Ureter (tissue), 1 donor: Measurements from ENCODE around the gene IL21R. TPM values are rescaled to one million over a fixed set of nuclear protein-coding genes. Genes with fewer than 3 reads are reported as not detected.
"Not testable (repeated sequence)": the region's sequence is repeated elsewhere in the genome, so short reads cannot be mapped to it uniquely, and the experiment has no call there.

Experiments used
- DNase-seq: peaks from one replicate; pipeline ENCODE4 v3.0.0-alpha.2; 2020; ENCODE audit warnings: low spot score
- total RNA-seq: library from RNA; stranded (reverse); gene quantifications from one replicate; pipeline ENCODE4 v1.2.4, GENCODE V29; 2023
- donor health status: DM: yes; HTN: yes; CAD: no.

IL21R gene
- total RNA-seq, 1 donor from 2014 or later, result 0.60 TPM

GRCh38 chr16:27374804-27375425, 27.1 kb upstream of the IL21R start:
- DNase-seq, result peak; percentile 78

DNA sequence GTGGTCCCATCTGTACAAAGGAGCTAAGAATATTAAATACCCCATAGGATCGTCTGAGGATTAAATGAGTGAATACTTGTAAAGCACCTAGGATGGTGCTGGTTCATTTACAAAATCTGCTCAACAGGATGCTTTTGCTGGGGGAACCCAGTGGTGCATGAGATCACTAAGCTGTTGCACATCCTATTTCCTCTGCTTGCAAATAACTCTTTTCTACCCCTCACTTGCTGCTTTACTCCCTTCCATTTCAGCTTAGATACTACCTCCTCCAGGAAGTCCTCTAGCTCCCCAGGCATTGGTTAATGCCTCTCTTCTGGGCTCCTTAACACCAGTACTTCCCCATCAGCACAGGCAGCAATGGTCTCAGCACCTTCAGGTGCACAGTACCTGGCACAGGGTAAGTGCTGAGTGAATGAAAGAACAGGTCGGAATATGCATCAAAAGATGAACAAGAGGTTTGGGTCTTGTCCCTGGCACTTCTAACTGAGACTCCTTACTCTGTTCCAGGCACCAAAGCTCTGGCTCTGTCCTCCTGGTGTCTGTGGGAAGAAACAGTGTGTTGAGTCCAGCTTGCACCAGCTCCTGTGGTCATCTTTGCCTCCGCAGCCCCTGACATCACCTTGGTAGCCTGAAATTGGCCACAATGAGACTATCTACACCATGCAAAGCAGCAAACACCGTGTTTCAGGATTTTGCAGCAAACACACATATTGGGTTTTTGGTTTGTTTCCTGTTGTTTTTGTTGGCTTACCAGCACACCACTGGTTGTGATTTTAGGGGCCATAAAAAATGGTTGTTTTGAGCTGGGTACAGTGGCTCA, 24.1 kb upstream of the IL21R start:
- no peak for DNase-seq

- no peak for DNase-seq
Observed at GRCh38 chr16:27378871-27379481, 23.0 kb upstream of the IL21R start.

GRCh38 chr16:27379919-27380318, 22.1 kb upstream of the IL21R start:
- no peak for DNase-seq

- no peak for DNase-seq
Observed at GRCh38 chr16:27381236-27381635, 20.7 kb upstream of the IL21R start.

DNA sequence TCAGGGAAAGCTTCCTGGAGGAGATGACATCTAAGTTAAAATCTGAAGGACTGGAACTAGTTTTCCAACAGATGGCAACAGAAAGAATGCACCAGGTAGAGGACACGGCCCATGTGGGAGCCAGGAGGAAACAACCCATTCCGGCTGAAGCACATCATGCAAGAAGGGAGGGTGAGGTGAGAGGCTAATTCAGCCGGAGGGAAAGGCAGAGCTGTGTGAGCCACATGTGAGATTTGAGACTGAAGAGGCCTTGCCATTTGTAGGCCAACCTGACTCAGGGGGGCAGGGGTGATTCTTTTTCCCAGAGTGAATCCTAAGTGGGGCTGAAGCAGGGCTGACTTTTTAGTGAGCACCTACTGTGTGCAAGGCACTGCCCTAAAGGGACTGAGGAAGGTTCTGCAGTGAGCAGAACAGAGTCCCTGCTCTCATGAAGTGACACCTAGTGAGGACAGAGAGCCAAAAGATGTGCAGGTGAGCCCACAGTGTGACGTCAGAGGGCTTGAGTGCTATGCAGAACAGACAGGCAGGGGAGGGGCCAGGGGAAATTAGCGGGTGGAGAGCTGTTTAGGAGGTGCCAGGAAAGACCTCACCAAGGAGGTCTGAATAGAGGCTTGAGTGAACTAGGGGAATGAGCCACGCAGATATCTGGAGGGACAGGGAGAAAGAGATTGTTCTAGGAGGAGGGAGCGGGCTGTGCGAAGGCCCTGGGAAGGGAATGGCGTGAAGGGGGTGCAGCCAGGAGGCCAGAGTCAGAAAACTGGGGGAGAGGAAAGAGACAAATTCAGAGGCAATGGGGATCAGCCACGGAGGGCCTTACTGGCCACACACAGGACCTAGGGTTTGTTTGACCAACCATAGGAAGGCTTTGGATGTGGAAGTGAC, 19.8 kb upstream of the IL21R start:
- DNase-seq, result no peak

GRCh38 chr16:27383556-27384243, 18.3 kb upstream of the IL21R start:
- DNase-seq, result no peak

DNA sequence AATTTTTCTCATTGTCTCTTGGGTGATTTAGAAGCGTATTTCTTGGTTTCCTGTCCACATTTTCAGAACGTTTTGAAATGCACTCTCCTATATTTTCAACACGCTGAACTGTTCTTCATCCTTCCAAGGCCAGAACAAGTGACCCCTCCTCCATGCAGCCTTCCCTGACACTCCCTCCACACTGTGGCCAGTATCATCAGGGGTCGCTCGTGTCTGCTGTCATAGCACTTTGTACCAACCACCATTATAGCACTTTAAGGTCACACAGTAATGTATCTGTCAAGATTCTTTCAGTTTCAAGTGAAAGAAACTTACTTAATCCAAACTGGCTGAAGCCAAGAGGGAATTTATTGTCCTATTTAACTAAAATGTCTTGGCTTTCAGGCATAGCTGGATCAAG, 17.5 kb upstream of the IL21R start:
- no peak for DNase-seq

DNA sequence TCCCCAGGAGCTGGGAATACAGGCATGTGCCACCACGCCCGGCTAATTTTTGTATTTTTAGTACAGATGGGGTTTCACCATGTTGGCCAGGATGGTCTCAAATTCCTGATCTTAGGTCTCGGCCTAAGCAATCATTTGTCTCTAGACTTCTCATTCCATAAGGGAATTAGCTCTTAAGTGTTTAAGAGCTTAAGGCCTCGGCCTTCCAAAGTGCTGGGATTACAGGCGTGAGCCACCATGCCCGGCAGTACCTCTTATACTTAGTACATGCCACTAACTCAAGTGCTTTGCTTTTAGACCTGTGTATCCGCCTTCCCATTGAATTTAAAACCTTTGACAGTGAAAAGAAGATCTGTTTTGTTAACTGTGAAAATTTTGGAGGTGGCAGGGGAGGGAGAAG, 16.6 kb upstream of the IL21R start:
- no peak for DNase-seq

GRCh38 chr16:27386674-27387073, 15.3 kb upstream of the IL21R start:
- no peak for DNase-seq

- DNase-seq, result no peak
Observed at GRCh38 chr16:27387724-27388123, 14.2 kb upstream of the IL21R start.

GRCh38 chr16:27389272-27389961, 12.6 kb upstream of the IL21R start:
- DNase-seq, result no peak

- DNase-seq, result no peak
Observed at GRCh38 chr16:27390151-27390550, 11.8 kb upstream of the IL21R start.

GRCh38 chr16:27392671-27393070, 9.3 kb upstream of the IL21R start:
- DNase-seq, result no peak

DNA sequence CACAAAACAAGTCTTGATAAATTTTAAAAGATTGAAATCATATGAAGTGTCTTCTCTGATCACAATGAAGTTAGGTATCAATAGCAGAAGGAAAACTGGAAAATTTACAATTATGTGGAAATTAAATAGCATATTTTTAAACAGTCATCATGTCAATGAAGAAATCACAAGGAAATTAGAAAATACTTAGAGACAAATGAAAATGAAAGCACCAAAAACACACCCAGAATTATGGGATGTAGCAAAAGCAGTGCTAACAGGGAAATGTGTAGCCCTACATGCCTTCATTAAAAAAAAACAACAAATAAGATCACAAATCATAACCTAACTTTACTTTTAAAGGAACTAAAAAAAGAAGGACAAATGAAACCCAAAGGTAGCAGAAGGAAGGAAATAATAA, 7.5 kb upstream of the IL21R start:
- DNase-seq, result no peak

GRCh38 chr16:27398341-27398893, 3.6 kb upstream of the IL21R start:
- not testable (repeated sequence) for DNase-seq

DNA sequence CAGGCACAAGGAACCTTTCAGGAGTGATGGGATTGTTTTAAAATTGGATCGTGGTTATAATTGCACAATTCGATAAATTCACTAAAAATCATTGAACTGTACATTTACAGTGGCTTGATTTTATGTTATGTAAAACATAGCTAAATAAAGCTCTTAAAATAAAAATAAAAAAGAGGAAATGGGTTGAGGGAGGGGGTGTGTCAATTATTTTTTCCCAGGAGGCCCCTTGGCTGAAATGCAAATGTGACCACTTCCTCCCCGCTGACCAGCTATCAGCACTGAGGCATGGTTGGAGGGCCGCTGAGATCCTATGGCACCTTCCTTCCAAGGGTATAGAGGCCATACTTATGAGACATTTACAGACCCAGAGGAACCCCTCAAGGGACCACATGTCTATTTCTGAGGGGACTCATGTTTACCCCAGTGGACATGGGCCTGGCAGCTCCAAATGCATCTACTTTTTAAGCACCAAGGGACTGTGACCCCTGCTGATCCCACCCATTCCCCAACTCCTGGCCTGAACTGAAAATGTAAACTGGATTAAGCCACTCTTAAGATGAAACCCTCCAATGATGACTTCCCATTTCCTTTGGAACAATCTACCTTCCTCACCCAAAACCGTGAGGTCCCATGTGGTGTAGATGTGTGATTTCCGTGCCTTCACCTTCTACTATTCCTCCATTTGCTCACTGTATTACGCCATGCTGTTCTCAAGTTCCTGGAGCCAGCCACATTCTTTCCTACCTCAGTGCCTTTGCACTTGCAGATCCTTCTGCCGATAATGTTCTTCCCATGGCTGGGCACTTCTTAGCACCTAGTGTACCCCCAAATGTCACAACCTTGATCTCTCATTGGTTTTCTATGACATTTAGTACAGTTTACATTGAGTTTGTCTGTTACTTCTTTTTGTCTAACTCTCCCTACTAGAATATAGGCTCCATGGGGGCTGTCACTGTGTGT, 2.8 kb upstream of the IL21R start:
- DNase-seq, result no peak

- DNase-seq, result no peak
Observed at GRCh38 chr16:27399969-27400368, 2.0 kb upstream of the IL21R start.
